Measurements from ENCODE around the gene CD244.

CD244 gene

GRCh38 chr1:160865337-160865736 is 2.6 kb upstream of the CD244 start:
- Mint-ChIP-seq H3K36me3 (ENCODE audit: low read depth) (no peaks in the 10 kb centered on the region), H3K27ac (no peak overlapping the region), H3K4me3 (no peak overlapping the region), H3K4me1 (ENCODE audit: low read depth) (peaks cover 46% of the 10 kb centered on the region), H3K27me3 (no peaks in the 10 kb centered on the region), H3K9me3 (no peaks in the 10 kb centered on the region)

- peak overlapping the region; percentile 56 for H3K27ac Mint-ChIP-seq
- no peak overlapping the region for H3K4me3 Mint-ChIP-seq
- H3K27me3 Mint-ChIP-seq: no peaks in the 10 kb centered on the region
- no peaks in the 10 kb centered on the region for H3K9me3 Mint-ChIP-seq
- H3K4me1 Mint-ChIP-seq (ENCODE audit: low read depth): peaks cover 47% of the 10 kb centered on the region
- H3K36me3 Mint-ChIP-seq (ENCODE audit: low read depth): no peaks in the 10 kb centered on the region
Measured at GRCh38 chr1:160864173-160864572, 1.5 kb upstream of the CD244 start.

GRCh38 chr1:160863774-160864131 is 1.1 kb upstream of the CD244 start:
- H3K36me3 Mint-ChIP-seq (ENCODE audit: low read depth): no peaks in the 10 kb centered on the region
- H3K27me3 Mint-ChIP-seq: no peaks in the 10 kb centered on the region
- peak overlapping the region; percentile 28 for H3K4me3 Mint-ChIP-seq
- H3K9me3 Mint-ChIP-seq: no peaks in the 10 kb centered on the region
- peak overlapping the region; percentile 56 for H3K27ac Mint-ChIP-seq
- peaks cover 47% of the 10 kb centered on the region for H3K4me1 Mint-ChIP-seq (ENCODE audit: low read depth)

GRCh38 chr1:160863061-160863773 is 530 bp upstream of the CD244 start:
- no peaks in the 10 kb centered on the region for H3K9me3 Mint-ChIP-seq
- H3K4me3 Mint-ChIP-seq: peak overlapping the region; percentile 63
- H3K36me3 Mint-ChIP-seq (ENCODE audit: low read depth): no peaks in the 10 kb centered on the region
- H3K27ac Mint-ChIP-seq: no peak overlapping the region
- peaks cover 45% of the 10 kb centered on the region for H3K4me1 Mint-ChIP-seq (ENCODE audit: low read depth)
- H3K27me3 Mint-ChIP-seq: no peaks in the 10 kb centered on the region

- H3K4me1 Mint-ChIP-seq (ENCODE audit: low read depth): peaks cover 38% of the 10 kb centered on the region
- peak overlapping the region; percentile 25 for H3K4me3 Mint-ChIP-seq
- no peaks in the 10 kb centered on the region for H3K36me3 Mint-ChIP-seq (ENCODE audit: low read depth)
- no peaks in the 10 kb centered on the region for H3K27me3 Mint-ChIP-seq
- peak overlapping the region; percentile 52 for H3K27ac Mint-ChIP-seq
- no peaks in the 10 kb centered on the region for H3K9me3 Mint-ChIP-seq
Measured at GRCh38 chr1:160860840-160861505, 1.7 kb downstream of the CD244 start.

- H3K4me1 Mint-ChIP-seq (ENCODE audit: low read depth): peaks cover 36% of the 10 kb centered on the region
- H3K27me3 Mint-ChIP-seq: no peaks in the 10 kb centered on the region
- H3K36me3 Mint-ChIP-seq (ENCODE audit: low read depth): no peaks in the 10 kb centered on the region
- no peaks in the 10 kb centered on the region for H3K9me3 Mint-ChIP-seq
- peak overlapping the region; percentile 9 for H3K4me3 Mint-ChIP-seq
- H3K27ac Mint-ChIP-seq: no peak overlapping the region
Measured at GRCh38 chr1:160859166-160859565, 3.5 kb downstream of the CD244 start.

- Mint-ChIP-seq H3K4me1 (ENCODE audit: low read depth) (peaks cover 35% of the 10 kb centered on the region), H3K27ac (no peak overlapping the region), H3K4me3 (no peak overlapping the region)
Measured at GRCh38 chr1:160858507-160858906, 4.2 kb downstream of the CD244 start.

GRCh38 chr1:160858097-160858496 is 4.6 kb downstream of the CD244 start:
- Mint-ChIP-seq H3K4me3 (no peak overlapping the region), H3K9me3 (no peaks in the 10 kb centered on the region), H3K27me3 (no peaks in the 10 kb centered on the region), H3K27ac (no peak overlapping the region), H3K4me1 (ENCODE audit: low read depth) (peaks cover 31% of the 10 kb centered on the region), H3K36me3 (ENCODE audit: low read depth) (no peaks in the 10 kb centered on the region)

More at GRCh38 chr1:160858507-160858906, 4.2 kb downstream of the CD244 start:
- H3K36me3 Mint-ChIP-seq (ENCODE audit: low read depth): no peaks in the 10 kb centered on the region
- H3K9me3 Mint-ChIP-seq: no peaks in the 10 kb centered on the region
- H3K27me3 Mint-ChIP-seq: no peaks in the 10 kb centered on the region

GRCh38 chr1:160855181-160855981 is 7.3 kb downstream of the CD244 start:
- Mint-ChIP-seq H3K27me3 (no peaks in the 10 kb centered on the region), H3K9me3 (no peaks in the 10 kb centered on the region)

GRCh38 chr1:160853754-160854153 is 8.9 kb downstream of the CD244 start:
- peak overlapping the region; percentile 9 for H3K27ac Mint-ChIP-seq
- no peaks in the 10 kb centered on the region for H3K36me3 Mint-ChIP-seq (ENCODE audit: low read depth)
- peaks cover 7% of the 10 kb centered on the region for H3K4me1 Mint-ChIP-seq (ENCODE audit: low read depth)
- H3K4me3 Mint-ChIP-seq: no peak overlapping the region
- no peaks in the 10 kb centered on the region for H3K9me3 Mint-ChIP-seq
- no peaks in the 10 kb centered on the region for H3K27me3 Mint-ChIP-seq

More at GRCh38 chr1:160855181-160855981, 7.3 kb downstream of the CD244 start:
- no peak overlapping the region for H3K27ac Mint-ChIP-seq
- H3K36me3 Mint-ChIP-seq (ENCODE audit: low read depth): no peaks in the 10 kb centered on the region
- H3K4me1 Mint-ChIP-seq (ENCODE audit: low read depth): peaks cover 9% of the 10 kb centered on the region
- H3K4me3 Mint-ChIP-seq: no peak overlapping the region

GRCh38 chr1:160853014-160853413 is 9.7 kb downstream of the CD244 start:
- Mint-ChIP-seq H3K4me1 (ENCODE audit: low read depth) (peaks cover 7% of the 10 kb centered on the region), H3K9me3 (no peaks in the 10 kb centered on the region), H3K27me3 (no peaks in the 10 kb centered on the region), H3K4me3 (no peak overlapping the region), H3K27ac (no peak overlapping the region), H3K36me3 (ENCODE audit: low read depth) (no peaks in the 10 kb centered on the region)

- Mint-ChIP-seq H3K27me3 (no peaks in the 10 kb centered on the region), H3K27ac (no peak overlapping the region), H3K4me1 (ENCODE audit: low read depth) (peaks cover 7% of the 10 kb centered on the region), H3K4me3 (no peak overlapping the region), H3K36me3 (ENCODE audit: low read depth) (no peaks in the 10 kb centered on the region), H3K9me3 (no peaks in the 10 kb centered on the region)
Measured at GRCh38 chr1:160850993-160851392, 11.7 kb downstream of the CD244 start.

GRCh38 chr1:160850541-160850940 is 12.1 kb downstream of the CD244 start:
- Mint-ChIP-seq H3K27me3 (no peaks in the 10 kb centered on the region), H3K9me3 (no peaks in the 10 kb centered on the region), H3K4me3 (no peak overlapping the region), H3K27ac (no peak overlapping the region), H3K4me1 (ENCODE audit: low read depth) (peaks cover 9% of the 10 kb centered on the region), H3K36me3 (ENCODE audit: low read depth) (no peaks in the 10 kb centered on the region)

GRCh38 chr1:160846281-160846680 is 16.4 kb downstream of the CD244 start:
- Mint-ChIP-seq H3K4me3 (no peak overlapping the region), H3K27me3 (no peaks in the 10 kb centered on the region), H3K4me1 (ENCODE audit: low read depth) (peaks cover 25% of the 10 kb centered on the region), H3K27ac (no peak overlapping the region), H3K9me3 (no peaks in the 10 kb centered on the region), H3K36me3 (ENCODE audit: low read depth) (no peaks in the 10 kb centered on the region)

All from stimulated activated naive CD8-positive, alpha-beta T cell treated with anti-CD3 and anti-CD28 coated beads, Interleukin-15, Interleukin-2, amounts not matched to agents 100 ng/mL and 50 ng/mL, for 24 hours (primary cell).